K562 (cell line): ENCODE data around the gene NEDD9. TPM values are rescaled to one million over a fixed set of nuclear protein-coding genes. Genes with fewer than 3 reads are reported as not detected.

ENCODE experiments used
- ATAC-seq: fragments of 200-7000 bp; cut with Tn5 transposase; 3 replicates; pipeline ENCODE4 v1.9.1; 2020; ENCODE audit warnings: moderate library complexity
- Bru-seq: library from RNA; stranded (reverse); fragments of 400-500 nt; gene quantifications from one replicate; lab custom pipeline; 2021; lab: Mats Ljungman, UMichigan
- BruChase-seq, 2 experiments: library from RNA; stranded (reverse); fragments of 400-500 nt; gene quantifications; one replicate each; lab custom pipeline; 2021; lab: Mats Ljungman, UMichigan
- BruUV-seq: library from RNA; stranded (reverse); fragments of 400-500 nt; replicated peaks from 2 replicates; lab custom pipeline; 2021; lab: Mats Ljungman, UMichigan
- CTCF ChIA-PET: fragments of 300-600 bp; formaldehyde crosslinking; extraction: SDS; loops from one replicate; lab custom pipeline; 2021; ENCODE audit warnings: low intra/inter-chr PET ratio; lab: Yijun Ruan, JAX
- POLR2A ChIA-PET: fragments of 300-600, 350-650 bp; sonication (Branson Sonifier 250); formaldehyde crosslinking; extraction: SDS; loops from one replicate; lab custom pipeline; 2021; ENCODE audit warnings: antibody characterized with exemption, inconsistent platforms; lab: Yijun Ruan, JAX
- DNase-seq, 4 experiments: peaks; one replicate each; pipeline versions ENCODE4 v3.0.0 to v3.0.0-alpha.2; 2011 to 2018; ENCODE audit warnings: low spot score in 3 of 4, mixed read lengths in 3 of 4; ENCODE audit errors: extremely low read depth in 1 of 4
- FAIRE-seq: peaks from 2 replicates; lab custom pipeline; 2011; peaks lifted over from hg19 to GRCh38; lab: Jason Lieb, UNC
- H2AFZ ChIP-seq: 2 replicates; pipeline ENCODE4 v1.6.0; 2011; ENCODE audit warnings: low read depth, low read length, control low read depth, inconsistent platforms
- H3K27ac ChIP-seq: fragments of 200-600 bp; 3 replicates; pipeline ENCODE4 v1.8.0; 2011; ENCODE audit warnings: low read depth, mild to moderate bottlenecking, control low read depth, inconsistent platforms, low read length, moderate library complexity, mixed read lengths; ENCODE audit errors: extremely low read depth
- H3K27me3 ChIP-seq, 2 experiments: fragments of 300-600 bp in 1 of 2; 2 replicates in 1 of 2; 3 replicates in 1 of 2; pipeline versions ENCODE4 v1.6.0 to v1.8.0; 2011; ENCODE audit warnings: inconsistent platforms in 2 of 2, low read length in 2 of 2, mild to moderate bottlenecking in 1 of 2, mixed read lengths in 1 of 2, moderate library complexity in 1 of 2; ENCODE audit not compliant: control insufficient read depth in 2 of 2, insufficient read depth in 2 of 2
- H3K36me3 ChIP-seq: fragments of 300-600 bp; 3 replicates; pipeline ENCODE4 v1.8.0; 2011; ENCODE audit warnings: mild to moderate bottlenecking, low read length, inconsistent platforms; ENCODE audit not compliant: control insufficient read depth, insufficient read depth
- H3K4me1 ChIP-seq, 2 experiments: fragments of 200-600 bp in 1 of 2; replicated peaks in 1 of 2; 2 replicates in 1 of 2; 3 replicates in 1 of 2; pipeline versions ENCODE4 v1.5.1 to v1.8.0; 2011; ENCODE audit warnings: inconsistent platforms in 2 of 2, low read length in 2 of 2, mild to moderate bottlenecking in 1 of 2, mixed read lengths in 1 of 2, moderate library complexity in 1 of 2; ENCODE audit not compliant: control insufficient read depth in 2 of 2, insufficient read depth in 2 of 2
- H3K4me2 ChIP-seq: 2 replicates; pipeline ENCODE4 v1.6.1; 2011; ENCODE audit warnings: low read length, control low read depth, inconsistent platforms, mixed read lengths; ENCODE audit not compliant: insufficient read depth
- H3K4me3 ChIP-seq: fragments of 200-600 bp; sonication (generic), shearing (Covaris generic); 2 replicates; pipeline ENCODE4 v1.5.1; 2016; ENCODE audit warnings: control low read depth, inconsistent platforms
- H3K79me2 ChIP-seq: fragments of 200-600 bp; 3 replicates; pipeline ENCODE4 v1.8.0; 2011; ENCODE audit warnings: low read length, inconsistent platforms; ENCODE audit not compliant: control insufficient read depth, insufficient read depth
- H3K9ac ChIP-seq, 2 experiments: 2 replicates each; pipeline versions ENCODE4 v1.6.0 to v1.6.1; 2011; ENCODE audit warnings: low read depth in 2 of 2, low read length in 2 of 2, control low read depth in 1 of 2, inconsistent platforms in 1 of 2, mild to moderate bottlenecking in 1 of 2, mixed read lengths in 1 of 2; ENCODE audit not compliant: insufficient read depth in 1 of 2
- H3K9me1 ChIP-seq: one replicate; pipeline ENCODE4 v1.6.0; 2011; ENCODE audit warnings: inconsistent platforms, mild to moderate bottlenecking, low read length, moderate library complexity; ENCODE audit not compliant: control insufficient read depth, insufficient read depth
- H3K9me3 ChIP-seq: replicated peaks from 2 replicates; pipeline ENCODE4 v1.5.1; 2011; ENCODE audit warnings: low read depth, low read length, inconsistent platforms; ENCODE audit not compliant: control insufficient read depth, insufficient read depth
- H4K20me1 ChIP-seq: replicated peaks from 2 replicates; pipeline ENCODE4 v1.6.1; 2011; ENCODE audit warnings: low read length, inconsistent platforms, mixed read lengths; ENCODE audit not compliant: control insufficient read depth, insufficient read depth
- LCOR ChIP-seq: sonication (generic); formaldehyde crosslinking; IDR thresholded peaks from 2 replicates; pipeline ENCODE4 v1.8.0; 2022; ENCODE audit warnings: mild to moderate bottlenecking, missing genetic modification reagents
- MEF2D ChIP-seq: conservative IDR thresholded peaks from 2 replicates; pipeline ENCODE4 v1.6.1; 2016; ENCODE audit warnings: low read depth, missing genetic modification characterization, missing compliant biosample characterization
- MIER1 ChIP-seq: fragments of 450-650 bp; IDR thresholded peaks from 2 replicates; pipeline ENCODE4 v1.6.1; 2016; ENCODE audit warnings: antibody characterized with exemption, mild to moderate bottlenecking, low read depth
- MTF1 ChIP-seq: fragments of 250-450 bp; sonication (Bioruptor Pico); IDR thresholded peaks from 2 replicates; pipeline ENCODE4 v1.9.0; 2021; ENCODE audit warnings: moderate library complexity, mild to moderate bottlenecking, inconsistent platforms, borderline replicate concordance
- ZNF778 ChIP-seq: fragments of 450-650 bp; formaldehyde crosslinking; IDR thresholded peaks from 2 replicates; pipeline ENCODE4 v1.4.0; 2020; ENCODE audit warnings: mild to moderate bottlenecking, moderate library complexity
- WGBS: fragments of 100-300 bp; shearing (Covaris generic); methylation state at CpG from one replicate; pipeline ENCODE4 v1.1.6; 2016; ENCODE audit warnings: low coverage, mixed read lengths; ENCODE audit not compliant: insufficient coverage; ENCODE audit errors: missing lambda C conversion rate; 5-methylcytosine and 5-hydroxymethylcytosine counted together
- in situ Hi-C: fragments of 300-500 bp; cut with MboI; formaldehyde crosslinking; loops from 4 replicates; pipeline ENCODE4 v1.15.0; 2018; ENCODE audit warnings: inconsistent platforms, mixed read lengths
- intact Hi-C: fragments of 100-400 bp; cut with micrococcal nuclease; formaldehyde crosslinking; loops from 2 replicates; pipeline ENCODE4 v1.14.2; 2022
- long read RNA-seq, 3 experiments: library from polyadenylated mRNA in 2 of 3; library from RNA in 1 of 3; unstranded in 2 of 3; stranded (forward) in 1 of 3; transcript quantifications; one replicate each; pipeline ENCODE4 v2.0.0, GENCODE V29; 2019 to 2022
- polyA minus RNA-seq, 3 experiments: library from RNA; depleted of rRNA, polyadenylated mRNA; stranded (reverse); fragments of >200 nt; gene quantifications; 2 replicates each; pipeline ENCODE4 v1.2.3, GENCODE V29; 2011
- polyA plus RNA-seq, 8 experiments: library from polyadenylated mRNA; depleted of rRNA in 4 of 8; stranded (reverse) in 5 of 8; unstranded in 3 of 8; fragments of >200 nt; fragmentation: Nextera tagmentation in 2 of 8; fragmentation: Illumina TruSeq in 1 of 8; extraction: Ambion mirVana in 2 of 8; extraction: Trizol in 1 of 8; gene quantifications; 2 replicates each; pipeline versions ENCODE4 v1.2.1 to v1.2.3, GENCODE V29; 2011 to 2014; ENCODE audit warnings: inconsistent platforms in 1 of 8, missing spikeins in 1 of 8
- total RNA-seq, 7 experiments: library from RNA; depleted of rRNA in 6 of 7; stranded (reverse); fragments of >200 nt in 6 of 7; fragmentation: Illumina TruSeq in 2 of 7; extraction: Trizol in 2 of 7; gene quantifications; 2 replicates each; pipeline versions ENCODE4 v1.2.1 to v1.2.3, GENCODE V29; 2011 to 2021; ENCODE audit warnings: low replicate concordance in 1 of 7
- TF ChIP-seq, protein P1 (sequence below): sonication (generic); formaldehyde crosslinking; IDR thresholded peaks from 2 replicates; pipeline ENCODE4 v1.9.0; 2022; ENCODE audit warnings: mild to moderate bottlenecking, missing genetic modification reagents
- TF ChIP-seq, protein P2 (sequence below): fragments of 250-450 bp; sonication (Bioruptor Pico); IDR thresholded peaks from 2 replicates; pipeline ENCODE4 v1.5.0; 2021; ENCODE audit warnings: mild to moderate bottlenecking, borderline replicate concordance
- TF ChIP-seq, protein P3 (sequence below): fragments of 250-450 bp; sonication (Bioruptor Pico); IDR thresholded peaks from 2 replicates; pipeline ENCODE4 v1.5.1; 2021; ENCODE audit warnings: mild to moderate bottlenecking

NEDD9 gene, protein sequence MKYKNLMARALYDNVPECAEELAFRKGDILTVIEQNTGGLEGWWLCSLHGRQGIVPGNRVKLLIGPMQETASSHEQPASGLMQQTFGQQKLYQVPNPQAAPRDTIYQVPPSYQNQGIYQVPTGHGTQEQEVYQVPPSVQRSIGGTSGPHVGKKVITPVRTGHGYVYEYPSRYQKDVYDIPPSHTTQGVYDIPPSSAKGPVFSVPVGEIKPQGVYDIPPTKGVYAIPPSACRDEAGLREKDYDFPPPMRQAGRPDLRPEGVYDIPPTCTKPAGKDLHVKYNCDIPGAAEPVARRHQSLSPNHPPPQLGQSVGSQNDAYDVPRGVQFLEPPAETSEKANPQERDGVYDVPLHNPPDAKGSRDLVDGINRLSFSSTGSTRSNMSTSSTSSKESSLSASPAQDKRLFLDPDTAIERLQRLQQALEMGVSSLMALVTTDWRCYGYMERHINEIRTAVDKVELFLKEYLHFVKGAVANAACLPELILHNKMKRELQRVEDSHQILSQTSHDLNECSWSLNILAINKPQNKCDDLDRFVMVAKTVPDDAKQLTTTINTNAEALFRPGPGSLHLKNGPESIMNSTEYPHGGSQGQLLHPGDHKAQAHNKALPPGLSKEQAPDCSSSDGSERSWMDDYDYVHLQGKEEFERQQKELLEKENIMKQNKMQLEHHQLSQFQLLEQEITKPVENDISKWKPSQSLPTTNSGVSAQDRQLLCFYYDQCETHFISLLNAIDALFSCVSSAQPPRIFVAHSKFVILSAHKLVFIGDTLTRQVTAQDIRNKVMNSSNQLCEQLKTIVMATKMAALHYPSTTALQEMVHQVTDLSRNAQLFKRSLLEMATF
- total RNA-seq (2011; cell fraction: chromatin; rRNA removed; ENCODE audit: low replicate concordance), result not detected in 2 replicates
- total RNA-seq (2011; cell fraction: nucleolus; rRNA removed), result not detected in 2 replicates
- total RNA-seq (2011; cell fraction: nucleoplasm; rRNA removed), result not detected in 2 replicates
- total RNA-seq (2014; rRNA removed) (not detected in 2 replicates), total RNA-seq (2014; rRNA removed; fragmentation: Illumina TruSeq; extraction: Trizol) (0.04 TPM in 1 of 2 replicates, not detected in the other), total RNA-seq (2015; rRNA removed; fragmentation: Illumina TruSeq; extraction: Trizol) (0.19 TPM in 1 of 2 replicates, not detected in the other), total RNA-seq (2021) (0.18 and 0.31 TPM in 2 replicates), polyA plus RNA-seq (2011; rRNA removed) (0.05 and 0.15 TPM in 2 replicates), polyA plus RNA-seq (2014; fragmentation: Illumina TruSeq; extraction: Trizol) (not detected in 2 replicates), polyA plus RNA-seq (2014; fragmentation: Nextera tagmentation; extraction: Ambion mirVana) (not detected), polyA plus RNA-seq (2014; rRNA removed) (not detected in 2 replicates), polyA minus RNA-seq (2011; rRNA and poly(A)+ RNA removed) (0.21 TPM in 1 of 2 replicates, not detected in the other), Bru-seq, nascent RNA (percentile 7 among the genes with signal in this experiment), BruChase-seq, experiment 1, labeled RNA remaining after a 2-hour chase (percentile 15 among the genes with signal in this experiment), BruChase-seq, experiment 2, labeled RNA remaining after a 6-hour chase (percentile 9 among the genes with signal in this experiment)
- polyA plus RNA-seq (2011; cell fraction: cytosol; rRNA removed), result 0.01 TPM in 1 of 2 replicates, not detected in the other
- not detected in 2 replicates for polyA plus RNA-seq (2011; cell fraction: nucleus; rRNA removed)
- 0.17 and 1.1 TPM in 2 replicates for polyA plus RNA-seq (2012)
- polyA minus RNA-seq (2011; cell fraction: cytosol; rRNA and poly(A)+ RNA removed), result 1.2 TPM in 1 of 2 replicates, not detected in the other
- not detected in 2 replicates for polyA minus RNA-seq (2011; cell fraction: nucleus; rRNA and poly(A)+ RNA removed)
- long read RNA-seq, experiment 1, result 0 reads
- long read RNA-seq, experiment 2, result 0 reads
- long read RNA-seq, experiment 3, result 0 reads

DNA sequence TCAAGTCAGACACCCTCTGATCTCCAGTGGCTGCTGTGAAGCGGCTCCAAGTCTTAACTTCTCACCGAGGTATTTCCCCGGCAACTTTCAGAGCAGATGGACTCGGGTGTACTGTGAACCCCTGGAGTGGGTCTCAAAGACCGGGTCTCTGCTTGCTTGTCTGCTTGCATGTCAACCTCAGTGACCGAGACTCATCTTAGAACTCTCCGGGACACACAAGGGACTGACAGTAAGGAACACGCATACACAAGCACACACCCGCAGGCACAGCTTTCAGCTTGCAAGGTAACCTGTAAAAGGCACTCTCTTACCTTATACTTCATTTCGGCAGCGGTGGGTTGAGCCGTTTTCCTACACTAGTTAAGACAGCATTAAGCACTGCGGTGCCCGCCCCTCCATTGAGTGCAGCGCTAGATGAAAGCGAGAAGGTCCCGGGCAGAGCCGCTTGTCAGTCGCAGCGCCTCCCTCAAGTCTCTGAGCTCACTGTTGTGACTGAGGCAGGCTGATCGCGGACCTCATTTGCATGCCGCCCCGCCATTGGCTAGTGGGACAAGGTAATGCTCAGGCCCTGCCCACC, at the start of gene NEDD9:
Gene NEDD9, minus strand, starts transcription at position 476 of the 577 bp plus-strand sequence. Its CDS starts 153 bp downstream, at position 323.
- Histone ChIP-seq H3K9me3 (no peaks in the 10 kb centered on the region), H3K79me2 (no peaks in the 10 kb centered on the region), H3K27ac (no peak within 1 kb of the TSS), H4K20me1 (no peaks in the 10 kb centered on the region), H3K9ac (peak within 1 kb of the TSS; percentile 38 to 70; a peak in 3 of 4 replicates), H3K9me1 (no peaks in the 10 kb centered on the region), H3K36me3 (no peaks in the 10 kb centered on the region), H3K4me3 (peak within 1 kb of the TSS; percentile 35), H3K4me1 (peaks cover 6 to 10% of the 10 kb centered on the region in 2 experiments; a peak in 4 of 5 replicates), H3K4me2 (peak within 1 kb of the TSS; percentile 92), H2AFZ (peak within 1 kb of the TSS; percentile 87), H3K27me3 (peaks cover 18 to 27% of the 10 kb centered on the region in 2 experiments; a peak in 4 of 5 replicates)
- intact Hi-C loops, result loop anchor here (5.0 kb wide), 1 partner anchor 90 kb away; no protein-coding TSS in a partner anchor
- no TSS peak for BruUV-seq
- FAIRE-seq (peak; percentile 100), ATAC-seq (peak; percentile 100), DNase-seq (peak; percentile 95 to 97 (median 96))
- 3% methylated on average over 24 of the region's 24 CpGs for WGBS
- ChIA-PET POLR2A (interaction anchor here (0.6 to 1.4 kb wide), 9 partner anchors 10 to 617 kb away, joined by 3 to 7 read pairs (median 3); no protein-coding TSS in a partner anchor), CTCF (no interaction called here)
- in situ Hi-C loops, result no loop called here
- TF ChIP-seq MEF2D (tag), result no peak
- TF ChIP-seq ZNF778 (CRISPR knock-in tag), result no peak
- TF ChIP-seq, protein P1, sequence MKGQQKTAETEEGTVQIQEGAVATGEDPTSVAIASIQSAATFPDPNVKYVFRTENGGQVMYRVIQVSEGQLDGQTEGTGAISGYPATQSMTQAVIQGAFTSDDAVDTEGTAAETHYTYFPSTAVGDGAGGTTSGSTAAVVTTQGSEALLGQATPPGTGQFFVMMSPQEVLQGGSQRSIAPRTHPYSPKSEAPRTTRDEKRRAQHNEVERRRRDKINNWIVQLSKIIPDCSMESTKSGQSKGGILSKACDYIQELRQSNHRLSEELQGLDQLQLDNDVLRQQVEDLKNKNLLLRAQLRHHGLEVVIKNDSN, result no peak
- TF ChIP-seq, protein P2, sequence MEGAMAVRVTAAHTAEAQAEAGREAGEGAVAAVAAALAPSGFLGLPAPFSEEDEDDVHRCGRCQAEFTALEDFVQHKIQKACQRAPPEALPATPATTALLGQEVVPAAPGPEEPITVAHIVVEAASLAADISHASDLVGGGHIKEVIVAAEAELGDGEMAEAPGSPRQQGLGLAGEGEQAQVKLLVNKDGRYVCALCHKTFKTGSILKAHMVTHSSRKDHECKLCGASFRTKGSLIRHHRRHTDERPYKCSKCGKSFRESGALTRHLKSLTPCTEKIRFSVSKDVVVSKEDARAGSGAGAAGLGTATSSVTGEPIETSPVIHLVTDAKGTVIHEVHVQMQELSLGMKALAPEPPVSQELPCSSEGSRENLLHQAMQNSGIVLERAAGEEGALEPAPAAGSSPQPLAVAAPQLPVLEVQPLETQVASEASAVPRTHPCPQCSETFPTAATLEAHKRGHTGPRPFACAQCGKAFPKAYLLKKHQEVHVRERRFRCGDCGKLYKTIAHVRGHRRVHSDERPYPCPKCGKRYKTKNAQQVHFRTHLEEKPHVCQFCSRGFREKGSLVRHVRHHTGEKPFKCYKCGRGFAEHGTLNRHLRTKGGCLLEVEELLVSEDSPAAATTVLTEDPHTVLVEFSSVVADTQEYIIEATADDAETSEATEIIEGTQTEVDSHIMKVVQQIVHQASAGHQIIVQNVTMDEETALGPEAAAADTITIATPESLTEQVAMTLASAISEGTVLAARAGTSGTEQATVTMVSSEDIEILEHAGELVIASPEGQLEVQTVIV, result no peak
- no peak for TF ChIP-seq LCOR (CRISPR knock-in tag)
- TF ChIP-seq, protein P3, sequence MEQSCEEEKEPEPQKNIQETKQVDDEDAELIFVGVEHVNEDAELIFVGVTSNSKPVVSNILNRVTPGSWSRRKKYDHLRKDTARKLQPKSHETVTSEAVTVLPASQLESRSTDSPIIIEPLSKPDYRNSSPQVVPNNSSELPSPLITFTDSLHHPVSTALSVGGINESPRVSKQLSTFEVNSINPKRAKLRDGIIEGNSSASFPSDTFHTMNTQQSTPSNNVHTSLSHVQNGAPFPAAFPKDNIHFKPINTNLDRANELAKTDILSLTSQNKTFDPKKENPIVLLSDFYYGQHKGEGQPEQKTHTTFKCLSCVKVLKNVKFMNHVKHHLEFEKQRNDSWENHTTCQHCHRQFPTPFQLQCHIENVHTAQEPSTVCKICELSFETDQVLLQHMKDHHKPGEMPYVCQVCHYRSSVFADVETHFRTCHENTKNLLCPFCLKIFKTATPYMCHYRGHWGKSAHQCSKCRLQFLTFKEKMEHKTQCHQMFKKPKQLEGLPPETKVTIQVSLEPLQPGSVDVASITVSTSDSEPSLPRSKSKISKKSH (CRISPR knock-in tag), result no peak
- no peak for TF ChIP-seq MTF1 (CRISPR knock-in tag)
- TF ChIP-seq MIER1, result no peak
